Gastroesophageal sphincter (tissue), 4 donors: Measurements from ENCODE around the gene LRRC15. TPM values are rescaled to one million over a fixed set of nuclear protein-coding genes. Genes with fewer than 3 reads are reported as not detected.

Experiments used
- ATAC-seq: fragments of 150-250 bp; one replicate; pipeline ENCODE4 v1.9.1; 2016; ENCODE audit warnings: mild to moderate bottlenecking, moderate library complexity
- H3K27ac ChIP-seq, 4 donors: fragments of 200-600 bp; sonication (generic) in 3 of 4; 1 replicate in 3 of 4; 2 replicates in 1 of 4; pipeline ENCODE4 v1.5.1; 2016 to 2019
- H3K27me3 ChIP-seq: fragments of 200-600 bp; sonication (generic); one replicate; pipeline ENCODE4 v1.5.1; 2019
- H3K36me3 ChIP-seq, 2 donors: fragments of 200-600 bp; sonication (generic); one replicate each; pipeline ENCODE4 v1.5.1; 2019; ENCODE audit warnings: control low read depth in 1 of 2
- H3K4me1 ChIP-seq, 3 donors: fragments of 200-600 bp; sonication (generic); 1 replicate in 2 of 3; 2 replicates in 1 of 3; pipeline ENCODE4 v1.5.1; 2016 to 2019; ENCODE audit warnings: control low read depth in 2 of 3
- H3K4me3 ChIP-seq, 2 donors: fragments of 200-600 bp; sonication (generic); one replicate each; pipeline ENCODE4 v1.5.1; 2019; ENCODE audit warnings: mild to moderate bottlenecking in 1 of 2, moderate library complexity in 1 of 2
- H3K9me3 ChIP-seq, 3 donors: fragments of 200-600 bp; sonication (generic); one replicate each; pipeline ENCODE4 v1.5.1; 2017 to 2019; ENCODE audit warnings: control low read depth in 2 of 3
- CTCF ChIP-seq, 4 experiments: fragments of 200-600 bp in 2 of 4; fragments of 450-650 bp in 2 of 4; sonication (generic) in 1 of 4; IDR thresholded peaks; one replicate each; pipeline ENCODE4 v1.5.1; 2017 to 2019; ENCODE audit warnings: antibody characterized with exemption in 4 of 4, mild to moderate bottlenecking in 2 of 4, moderate library complexity in 2 of 4
- EP300 ChIP-seq: sonication (generic); formaldehyde crosslinking; IDR thresholded peaks from one replicate; pipeline ENCODE4 v1.6.1; 2017; ENCODE audit warnings: antibody characterized with exemption, mild to moderate bottlenecking
- POLR2A ChIP-seq, 2 donors: fragments of 450-650 bp; IDR thresholded peaks; one replicate each; pipeline ENCODE4 v1.6.1; 2017; ENCODE audit warnings: antibody characterized with exemption in 2 of 2, mild to moderate bottlenecking in 2 of 2, moderate library complexity in 1 of 2
- POLR2AphosphoS5 ChIP-seq: sonication (generic); formaldehyde crosslinking; IDR thresholded peaks from one replicate; pipeline ENCODE4 v1.6.1; 2017; ENCODE audit warnings: antibody characterized with exemption
- WGBS, 2 donors: methylation state at CpG; one replicate each; pipeline ENCODE4 v1.1.5; 2018; ENCODE audit warnings: low coverage in 1 of 2; 5-methylcytosine and 5-hydroxymethylcytosine counted together
- total RNA-seq, 4 donors: library from RNA; depleted of rRNA; stranded (reverse); fragments of >200 nt; gene quantifications; one replicate each; pipeline ENCODE4 v1.1.0, GENCODE V29; 2016

The LRRC15 gene
- total RNA-seq, 4 donors from 2014 or later, result 0.42 to 0.67 (median 0.49) TPM; not detected in 1

DNA sequence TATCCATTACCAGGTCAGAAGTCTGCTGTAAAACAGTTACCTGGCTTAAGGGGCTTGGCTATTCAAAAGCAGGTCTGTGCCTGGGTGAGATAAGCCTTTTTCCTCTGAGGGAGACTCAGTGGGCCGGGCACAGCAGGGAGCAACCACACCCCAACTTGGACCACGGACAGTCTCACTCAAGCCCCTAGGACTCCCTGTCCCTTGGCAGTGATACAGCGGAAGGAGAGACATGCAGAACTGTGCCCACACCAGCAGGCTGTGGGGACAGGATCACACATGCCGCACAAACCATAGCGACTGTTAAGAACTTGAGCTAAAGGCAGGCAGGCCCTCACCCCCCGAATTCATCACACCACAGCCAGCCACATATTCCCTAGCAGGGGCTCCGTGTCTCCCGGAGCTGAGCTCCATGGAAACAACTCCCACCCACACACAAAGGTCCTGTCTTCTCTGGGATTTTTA, 32.4 kb upstream of the LRRC15 start:
- TF ChIP-seq CTCF (IDR thresholded peaks at IDR 0.05) (no peak), POLR2AphosphoS5 (no peak), EP300 (no peak), POLR2A (IDR thresholded peaks at IDR 0.05) (no peak)
- ATAC-seq, result no peak
- peaks cover 31% of the 10 kb centered on the region for H3K27me3 ChIP-seq
- peaks cover 0 to 17% (median 13%) of the 10 kb centered on the region in 3 donors for H3K4me1 ChIP-seq
- peaks cover 0 to 12% of the 10 kb centered on the region in 2 donors for H3K36me3 ChIP-seq
- WGBS, 2 donors, result 59 to 77% methylated on average over 3 to 4 of the region's 8 CpGs
- no peak overlapping the region for H3K4me3 ChIP-seq
- no peaks in the 10 kb centered on the region for H3K9me3 ChIP-seq
- no peak overlapping the region for H3K27ac ChIP-seq

DNA sequence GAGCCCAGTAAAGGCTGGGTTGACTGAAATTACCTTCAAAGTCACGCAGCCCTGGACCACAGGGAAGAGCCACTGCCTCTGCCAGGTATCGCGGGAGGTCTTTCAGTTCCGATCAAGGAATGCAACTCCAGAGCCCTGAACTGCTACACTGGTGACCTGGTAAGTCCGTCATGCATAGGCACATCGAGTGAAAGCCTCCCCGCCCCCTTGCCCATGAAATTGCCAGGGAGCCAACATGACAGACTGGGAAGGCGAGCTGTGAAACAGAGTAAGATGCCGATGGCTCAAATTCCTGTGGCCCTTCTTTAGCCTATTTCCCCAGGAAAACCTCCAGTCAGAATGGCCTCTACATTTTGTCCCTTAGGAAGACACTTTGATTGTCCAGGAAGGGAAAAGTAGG, 31.8 kb upstream of the LRRC15 start:
- ATAC-seq, result no peak
- no peak overlapping the region for H3K27ac ChIP-seq
- no peaks in the 10 kb centered on the region for H3K9me3 ChIP-seq
- 81% methylated on average over 7 of the region's 9 CpGs; no CpG with 5 or more reads in 1 of the 2 donors for WGBS, 2 donors
- H3K36me3 ChIP-seq, result peaks cover 0 to 12% of the 10 kb centered on the region in 2 donors
- no peak overlapping the region for H3K4me3 ChIP-seq
- H3K4me1 ChIP-seq, result peaks cover 0 to 22% (median 17%) of the 10 kb centered on the region in 3 donors
- no peak for TF ChIP-seq EP300
- TF ChIP-seq POLR2A (IDR thresholded peaks at IDR 0.05), result no peak
- no peak for TF ChIP-seq POLR2AphosphoS5
- H3K27me3 ChIP-seq, result peaks cover 36% of the 10 kb centered on the region

DNA sequence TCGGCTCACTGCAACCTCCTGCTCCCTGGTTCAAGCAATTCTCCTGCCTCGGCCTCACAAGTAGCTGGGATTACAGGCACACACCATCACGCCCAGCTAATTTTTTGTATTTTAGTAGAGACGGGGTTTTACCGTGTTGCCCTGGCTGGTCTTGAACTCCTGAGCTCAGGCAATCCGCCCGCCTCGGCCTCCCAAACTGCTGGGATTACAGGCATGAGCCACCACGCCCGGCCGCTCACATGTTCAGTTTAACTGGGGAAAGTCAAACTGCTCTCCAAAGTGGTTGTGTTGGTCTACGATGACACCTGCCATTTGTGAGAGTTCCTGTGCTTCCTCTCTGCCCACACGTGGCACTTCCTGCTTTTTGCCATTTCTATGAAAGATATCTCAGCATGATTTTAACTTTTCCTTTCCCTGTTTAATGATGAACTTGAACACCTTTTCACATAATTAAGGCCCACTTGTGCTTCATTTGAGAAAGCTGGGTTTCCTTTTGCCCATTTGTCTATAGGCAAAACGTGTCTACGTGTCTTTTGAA, 30.4 kb upstream of the LRRC15 start:
- WGBS, 2 donors, result 78 to 86% methylated on average over 7 to 13 of the region's 15 CpGs
- H3K36me3 ChIP-seq, result no peaks in the 10 kb centered on the region
- H3K27me3 ChIP-seq, result peaks cover 40% of the 10 kb centered on the region
- no peak for ATAC-seq
- H3K27ac ChIP-seq, result no peak overlapping the region
- H3K9me3 ChIP-seq, result no peaks in the 10 kb centered on the region
- no peak overlapping the region for H3K4me3 ChIP-seq
- TF ChIP-seq POLR2A (IDR thresholded peaks at IDR 0.05) (no peak), EP300 (no peak), POLR2AphosphoS5 (no peak), CTCF (IDR thresholded peaks at IDR 0.05) (no peak)
- H3K4me1 ChIP-seq, result peaks cover 0 to 26% (median 17%) of the 10 kb centered on the region in 3 donors

- H3K36me3 ChIP-seq, result no peaks in the 10 kb centered on the region
- H3K4me3 ChIP-seq, result peak within 1 kb of the TSS in 1 of 2 donors; percentile 38
- 50 to 76% methylated on average over 1 to 2 of the region's 2 CpGs for WGBS, 2 donors
- H3K27me3 ChIP-seq, result peaks cover 47% of the 10 kb centered on the region
- TF ChIP-seq POLR2AphosphoS5 (no peak), EP300 (no peak), CTCF (IDR thresholded peaks at IDR 0.05) (no peak), POLR2A (IDR thresholded peaks at IDR 0.05) (no peak)
- no peaks in the 10 kb centered on the region for H3K9me3 ChIP-seq
- no peak within 1 kb of the TSS for H3K27ac ChIP-seq
- peaks cover 0 to 26% (median 17%) of the 10 kb centered on the region in 3 donors for H3K4me1 ChIP-seq
- ATAC-seq, result no peak
These were observed 29.6 kb upstream of the LRRC15 start, which contains the start of gene GP5 for GRCh38 chr3:194399166-194399565. Gene GP5 (minus strand): TSS chr3:194399266. CDS start chr3:194398282, 984 bp downstream.

DNA sequence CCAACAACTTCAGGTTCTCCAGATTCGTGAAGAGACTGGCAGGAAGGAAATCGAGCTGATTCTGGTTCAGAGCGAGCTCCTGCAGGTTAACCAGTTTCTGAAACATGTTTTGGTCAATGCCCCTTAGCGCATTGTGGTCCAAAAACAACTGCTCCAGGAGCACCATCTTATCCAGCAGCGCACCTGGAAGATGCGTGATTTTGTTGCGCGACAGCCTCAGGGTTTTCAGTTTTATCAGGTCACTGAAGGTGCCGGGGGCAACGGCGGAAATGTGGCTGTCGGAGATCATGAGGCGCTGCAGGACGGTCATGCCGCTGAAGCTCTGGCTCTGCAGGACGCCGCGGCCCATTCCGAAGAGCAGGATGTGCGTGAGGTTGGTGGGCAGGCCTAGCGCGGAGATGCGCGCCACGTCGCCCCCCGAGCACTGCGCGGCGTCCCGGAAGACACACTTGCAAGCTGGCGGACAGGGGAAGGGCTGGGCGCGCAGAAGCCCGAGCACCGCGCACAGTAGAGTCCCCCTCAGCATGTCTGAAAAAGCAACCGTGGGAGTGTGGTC, 28.3 kb upstream of the LRRC15 start:
- Histone ChIP-seq H3K9me3 (no peaks in the 10 kb centered on the region), H3K4me1 (peaks cover 0 to 26% (median 17%) of the 10 kb centered on the region in 3 donors), H3K27ac (no peak overlapping the region), H3K4me3 (peak overlapping the region in 1 of 2 donors; percentile 38), H3K36me3 (no peaks in the 10 kb centered on the region), H3K27me3 (peaks cover 52% of the 10 kb centered on the region)
- WGBS, 2 donors, result 1 to 39% methylated on average over 5 to 14 of the region's 38 CpGs
- ATAC-seq, result no peak
- TF ChIP-seq POLR2AphosphoS5 (no peak), CTCF (IDR thresholded peaks at IDR 0.05) (no peak), EP300 (no peak), POLR2A (IDR thresholded peaks at IDR 0.05) (no peak)
